ENCODE results near the gene PNMA1.

Gene PNMA1

DNA sequence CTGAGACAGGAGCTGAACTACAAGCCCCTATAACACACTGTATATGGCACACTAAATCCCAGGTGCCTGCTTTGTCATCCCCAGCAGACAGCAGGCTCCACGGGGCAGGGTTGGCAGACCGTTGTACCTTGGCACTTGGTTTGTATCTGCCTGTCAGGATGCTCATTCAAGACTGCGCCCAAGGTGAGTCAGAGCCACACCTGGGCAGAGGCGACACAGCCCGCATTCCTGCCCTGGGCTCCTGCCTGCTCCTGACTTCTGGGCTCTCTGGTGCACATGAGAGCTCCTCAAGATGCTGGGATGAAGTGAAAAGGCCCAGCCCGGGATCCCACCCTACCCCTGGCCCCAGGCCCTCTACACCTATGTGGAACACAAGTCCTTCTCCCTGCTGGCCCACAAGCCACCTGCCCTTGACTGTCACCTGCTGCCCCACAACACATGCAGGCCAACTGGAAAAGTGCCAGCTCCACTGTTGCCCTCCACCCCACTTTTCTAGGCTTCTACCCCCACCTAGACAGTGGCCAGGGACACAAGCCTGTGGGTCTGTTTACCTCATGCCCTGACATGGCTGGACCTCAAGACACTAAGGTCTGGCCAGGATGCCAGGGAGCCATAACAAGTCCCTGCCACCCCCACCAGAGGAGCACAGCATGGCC, 30.8 kb upstream of the PNMA1 start:
- no peak overlapping the region for H3K4me3 ChIP-seq (ENCODE audit: control insufficient read depth, low read depth, low read length)
- DNase-seq (ENCODE audit: low read depth), result no peak
- TF ChIP-seq, protein P1, sequence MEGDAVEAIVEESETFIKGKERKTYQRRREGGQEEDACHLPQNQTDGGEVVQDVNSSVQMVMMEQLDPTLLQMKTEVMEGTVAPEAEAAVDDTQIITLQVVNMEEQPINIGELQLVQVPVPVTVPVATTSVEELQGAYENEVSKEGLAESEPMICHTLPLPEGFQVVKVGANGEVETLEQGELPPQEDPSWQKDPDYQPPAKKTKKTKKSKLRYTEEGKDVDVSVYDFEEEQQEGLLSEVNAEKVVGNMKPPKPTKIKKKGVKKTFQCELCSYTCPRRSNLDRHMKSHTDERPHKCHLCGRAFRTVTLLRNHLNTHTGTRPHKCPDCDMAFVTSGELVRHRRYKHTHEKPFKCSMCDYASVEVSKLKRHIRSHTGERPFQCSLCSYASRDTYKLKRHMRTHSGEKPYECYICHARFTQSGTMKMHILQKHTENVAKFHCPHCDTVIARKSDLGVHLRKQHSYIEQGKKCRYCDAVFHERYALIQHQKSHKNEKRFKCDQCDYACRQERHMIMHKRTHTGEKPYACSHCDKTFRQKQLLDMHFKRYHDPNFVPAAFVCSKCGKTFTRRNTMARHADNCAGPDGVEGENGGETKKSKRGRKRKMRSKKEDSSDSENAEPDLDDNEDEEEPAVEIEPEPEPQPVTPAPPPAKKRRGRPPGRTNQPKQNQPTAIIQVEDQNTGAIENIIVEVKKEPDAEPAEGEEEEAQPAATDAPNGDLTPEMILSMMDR (conservative IDR thresholded peaks at IDR 0.05; ENCODE audit: control insufficient read depth, insufficient read depth, low read depth, low read length), result no peak

DNA sequence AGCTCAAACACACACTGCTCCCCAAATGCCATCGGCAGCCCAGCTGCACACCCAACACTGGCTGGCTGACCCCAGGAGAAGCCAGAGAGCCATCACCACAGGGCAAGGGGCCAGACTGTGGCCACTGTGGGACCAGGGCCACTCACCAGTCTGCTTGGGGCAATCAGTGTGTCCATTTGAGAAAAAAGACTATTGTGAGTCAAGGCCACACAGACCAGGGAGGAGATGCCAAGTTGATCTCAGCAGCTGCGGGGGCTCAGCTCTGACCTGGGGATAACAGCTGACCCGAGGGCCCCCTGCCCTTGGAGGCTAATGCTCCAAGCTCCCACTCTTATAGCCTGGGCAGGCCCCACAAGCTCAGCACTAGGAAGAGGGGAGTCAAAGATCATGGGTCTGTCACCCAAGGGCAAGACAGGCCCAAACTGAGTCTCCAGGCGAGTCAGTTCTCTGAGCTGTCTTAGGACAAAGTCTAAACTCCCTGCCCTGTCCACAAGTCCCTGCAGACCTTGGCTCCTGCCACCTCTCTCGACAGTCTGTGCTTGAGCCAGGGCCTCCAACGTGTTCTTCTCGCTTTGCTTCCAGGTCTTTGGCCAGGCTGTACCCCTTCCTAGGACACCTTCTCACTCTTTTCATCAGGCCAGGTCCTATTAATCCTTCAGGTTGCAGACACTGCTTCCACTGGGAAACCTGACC, 30.1 kb upstream of the PNMA1 start:
- H3K4me3 ChIP-seq (ENCODE audit: control insufficient read depth, low read depth, low read length), result no peak overlapping the region
- TF ChIP-seq, protein P1 (conservative IDR thresholded peaks at IDR 0.05; ENCODE audit: control insufficient read depth, insufficient read depth, low read depth, low read length), result no peak
- DNase-seq (ENCODE audit: low read depth), result no peak

DNA sequence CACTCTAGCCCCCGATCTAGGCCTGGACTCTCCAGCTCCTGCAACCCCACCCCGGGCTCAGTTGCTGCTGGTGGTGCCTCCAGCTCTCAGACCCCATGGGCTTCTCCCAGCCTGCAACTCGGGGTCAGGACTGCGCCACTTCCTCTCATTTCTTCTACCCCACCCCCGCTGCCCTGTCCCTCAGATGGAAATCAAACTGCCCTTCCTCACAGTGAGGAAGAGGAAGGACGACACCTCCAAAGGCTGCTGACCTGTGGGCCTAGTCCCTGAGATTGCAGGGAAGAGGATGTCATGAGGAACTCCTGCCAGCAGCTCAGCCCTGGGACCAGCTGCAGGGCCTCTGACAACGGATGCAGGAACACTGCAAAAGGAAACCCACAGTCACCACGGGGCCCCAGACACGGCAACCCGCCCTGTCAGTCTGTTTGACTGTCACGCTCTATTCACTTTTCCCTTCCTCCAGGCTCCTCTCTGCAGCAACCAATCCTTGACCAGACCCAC, 29.3 kb upstream of the PNMA1 start:
- no peak for DNase-seq (ENCODE audit: low read depth)
- TF ChIP-seq, protein P1 (conservative IDR thresholded peaks at IDR 0.05; ENCODE audit: control insufficient read depth, insufficient read depth, low read depth, low read length), result no peak
- H3K4me3 ChIP-seq (ENCODE audit: control insufficient read depth, low read depth, low read length), result no peak overlapping the region

DNA sequence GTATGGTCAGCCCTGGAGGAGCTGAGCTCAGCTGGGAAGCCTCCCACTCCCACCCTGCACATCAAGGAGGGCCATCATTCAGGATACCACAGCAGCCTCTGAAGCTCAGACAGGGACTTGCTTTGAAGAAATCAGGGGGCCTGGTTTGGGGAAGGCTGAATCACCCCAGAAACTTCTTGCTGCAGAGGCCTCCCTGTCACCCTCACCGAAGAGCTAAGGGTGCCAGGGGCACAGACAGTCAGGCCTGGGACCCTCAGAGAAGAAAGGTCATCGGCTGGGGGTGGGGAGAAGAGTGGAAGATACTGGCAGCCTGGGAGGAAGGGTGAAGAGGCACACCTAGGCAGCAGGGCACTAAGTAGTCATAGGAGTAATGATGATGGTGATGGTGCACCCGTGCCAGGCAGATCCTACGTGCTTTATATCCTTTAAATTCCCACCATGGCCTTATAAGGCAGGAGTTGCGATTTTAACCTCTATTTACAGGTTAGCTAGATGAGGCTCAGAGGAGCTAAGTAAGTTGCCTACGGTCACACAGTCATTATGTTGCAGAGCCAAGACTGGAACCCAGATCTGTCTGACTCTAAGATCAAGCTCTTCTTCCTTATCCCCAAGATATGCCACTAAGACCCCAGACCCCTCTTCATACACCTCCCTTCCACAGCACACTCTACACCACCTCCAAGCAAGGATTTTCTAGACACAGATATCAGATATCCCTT, 28.5 kb upstream of the PNMA1 start:
- DNase-seq (ENCODE audit: low read depth), result no peak
- TF ChIP-seq, protein P1 (conservative IDR thresholded peaks at IDR 0.05; ENCODE audit: control insufficient read depth, insufficient read depth, low read depth, low read length), result no peak
- H3K4me3 ChIP-seq (ENCODE audit: control insufficient read depth, low read depth, low read length), result no peak overlapping the region

DNA sequence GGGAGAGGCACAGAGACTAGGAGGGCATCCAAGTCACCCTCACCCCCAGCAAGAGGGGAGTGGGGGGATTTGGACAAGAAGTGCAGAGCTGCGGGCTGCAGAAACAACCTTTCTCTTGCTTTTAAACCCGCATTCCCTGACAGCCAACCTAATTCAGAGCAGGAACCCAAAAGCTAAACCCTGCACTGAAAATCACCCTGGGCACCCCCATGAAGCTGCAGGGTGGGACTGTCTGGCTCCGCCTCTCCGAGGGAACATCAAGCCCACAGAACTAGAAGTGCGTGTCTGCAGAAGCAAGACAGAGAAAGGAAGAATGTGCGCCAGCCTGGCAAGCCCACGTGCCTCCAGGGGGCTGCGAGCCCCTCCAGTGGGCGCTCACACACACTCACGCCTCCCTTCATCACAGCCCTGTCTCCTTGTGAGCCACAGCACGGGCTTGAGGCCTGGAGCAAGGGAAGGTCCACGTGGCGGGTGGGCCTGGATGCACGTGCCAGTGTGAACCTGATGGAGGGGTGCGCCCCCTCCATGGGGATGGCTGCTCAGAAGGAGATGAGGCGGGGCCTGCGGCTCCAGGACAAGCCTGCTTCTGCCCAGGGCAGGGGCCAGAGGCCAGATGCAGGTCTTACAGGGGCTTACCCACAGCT, 27.8 kb upstream of the PNMA1 start:
- no peak overlapping the region for H3K4me3 ChIP-seq (ENCODE audit: control insufficient read depth, low read depth, low read length)
- TF ChIP-seq, protein P1 (conservative IDR thresholded peaks at IDR 0.05; ENCODE audit: control insufficient read depth, insufficient read depth, low read depth, low read length), result no peak
- no peak for DNase-seq (ENCODE audit: low read depth)

DNA sequence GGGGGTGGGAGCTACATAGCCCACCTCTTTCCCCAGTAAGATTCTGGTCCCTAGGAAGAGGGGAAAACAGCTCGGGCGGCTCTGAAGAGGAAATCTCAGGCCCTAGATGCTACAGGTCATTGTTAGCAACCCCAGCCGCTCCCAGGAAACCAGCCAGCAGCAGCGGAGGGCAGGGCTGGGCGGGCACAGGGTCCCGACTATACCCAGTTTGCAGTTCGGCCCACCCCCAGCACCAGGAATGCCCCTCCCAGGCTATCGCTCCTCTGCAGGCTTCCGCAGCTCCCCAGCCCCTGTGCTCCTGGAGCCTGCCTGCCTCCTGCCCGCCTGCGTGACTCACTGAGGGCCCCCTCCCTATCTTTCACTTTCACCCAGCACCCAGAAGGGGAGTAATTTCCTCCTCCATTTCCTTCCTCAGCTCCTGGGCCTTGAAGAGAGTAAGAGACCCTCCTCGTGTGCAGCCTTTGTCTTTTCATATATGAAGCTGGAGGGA, 27.2 kb upstream of the PNMA1 start:
- TF ChIP-seq, protein P1 (conservative IDR thresholded peaks at IDR 0.05; ENCODE audit: control insufficient read depth, insufficient read depth, low read depth, low read length), result no peak
- no peak overlapping the region for H3K4me3 ChIP-seq (ENCODE audit: control insufficient read depth, low read depth, low read length)
- peak; percentile 70 for DNase-seq (ENCODE audit: low read depth)
